Activated T-helper 1 cell treated with anti-CD3 and anti-CD28 coated beads, Interleukin-12 subunit alpha, Interleukin-12 subunit beta, Interleukin-2, Interleukin-4 antibody, amounts not matched to agents 30 ng/mL and 10 ng/mL and 1 ng/mL, durations not matched to agents 14 hours and 24 hours and 36 hours (primary cell): ENCODE results near the gene FRYL. TPM values are rescaled to one million over a fixed set of nuclear protein-coding genes. Genes with fewer than 3 reads are reported as not detected.
"Not testable (repeated sequence)": the region's sequence is repeated elsewhere in the genome, so short reads cannot be mapped to it uniquely, and the experiment has no call there.

Experiments used
- DNase-seq: peaks from one replicate; pipeline ENCODE4 v3.0.0; 2021; ENCODE audit warnings: low spot score
- H3K27ac Mint-ChIP-seq: one replicate; pipeline ENCODE4 v1.8.0; 2021; ENCODE audit warnings: mild to moderate bottlenecking, mixed read lengths
- H3K27me3 Mint-ChIP-seq: one replicate; pipeline ENCODE4 v1.8.0; 2022; ENCODE audit warnings: mild to moderate bottlenecking, moderate library complexity, mixed read lengths; ENCODE audit not compliant: insufficient read depth
- H3K36me3 Mint-ChIP-seq: one replicate; pipeline ENCODE4 v1.8.0; 2021; ENCODE audit warnings: low read depth, mixed read lengths
- H3K4me1 Mint-ChIP-seq: one replicate; pipeline ENCODE4 v1.8.0; 2021; ENCODE audit warnings: low read depth, mixed read lengths
- H3K4me3 Mint-ChIP-seq: one replicate; pipeline ENCODE4 v1.8.0; 2021; ENCODE audit warnings: mild to moderate bottlenecking, moderate library complexity, mixed read lengths
- H3K9me3 Mint-ChIP-seq: one replicate; pipeline ENCODE4 v1.8.0; 2021; ENCODE audit warnings: mixed read lengths
- intact Hi-C: fragments of 100-400 bp; cut with micrococcal nuclease; formaldehyde crosslinking; loops from one replicate; pipeline ENCODE4 v1.15.1; 2024
- total RNA-seq: library from RNA; stranded (reverse); gene quantifications from 2 replicates; pipeline ENCODE4 v1.2.3, GENCODE V29; 2022

Gene FRYL
- total RNA-seq, 1 donor from 2014 or later: 80.0 TPM

DNA sequence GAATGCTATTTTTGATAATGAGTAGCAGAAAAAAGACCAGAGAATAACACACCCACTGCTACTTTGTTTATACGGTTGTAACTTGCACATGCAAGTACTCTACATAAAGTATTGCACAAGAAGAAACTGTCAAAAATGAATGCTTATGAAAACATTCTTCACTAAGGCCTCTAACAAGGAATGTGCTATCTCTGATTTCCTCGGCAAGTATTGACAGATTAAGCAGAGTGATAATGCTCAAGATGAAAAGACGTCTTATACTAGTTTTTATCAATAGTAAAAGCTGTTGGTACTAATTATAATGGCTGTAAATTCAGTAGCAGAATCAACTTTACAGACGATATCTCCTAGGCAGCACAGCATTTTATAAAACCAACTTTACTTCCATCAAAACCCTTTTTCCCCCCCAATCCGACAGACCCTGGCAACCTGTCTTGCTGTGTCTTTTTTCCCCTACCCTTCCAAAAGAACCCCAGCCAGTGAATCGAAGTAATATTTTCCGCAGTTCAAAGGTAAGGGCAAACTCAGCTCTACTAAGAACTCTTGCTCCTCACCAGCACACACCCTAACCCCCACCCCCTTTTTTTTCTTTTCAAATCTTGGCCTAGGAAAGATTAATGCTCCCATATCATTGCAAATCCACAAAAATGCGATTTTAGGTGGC is 1.5 kb downstream of the FRYL start:
- intact Hi-C loops: loop anchor here (1.0 to 10.0 kb wide), 2 partner anchors 78 to 1314 kb away; partner anchors contain the start of gene COMMD8
- H3K4me1 Mint-ChIP-seq: peaks cover 51% of the 10 kb centered on the region
- peaks cover 5% of the 10 kb centered on the region for H3K36me3 Mint-ChIP-seq
- no peak for DNase-seq
- H3K27ac Mint-ChIP-seq: peak overlapping the region; percentile 80
- H3K9me3 Mint-ChIP-seq: no peaks in the 10 kb centered on the region
- peak overlapping the region; percentile 90 for H3K4me3 Mint-ChIP-seq
- H3K27me3 Mint-ChIP-seq: no peaks in the 10 kb centered on the region

DNA sequence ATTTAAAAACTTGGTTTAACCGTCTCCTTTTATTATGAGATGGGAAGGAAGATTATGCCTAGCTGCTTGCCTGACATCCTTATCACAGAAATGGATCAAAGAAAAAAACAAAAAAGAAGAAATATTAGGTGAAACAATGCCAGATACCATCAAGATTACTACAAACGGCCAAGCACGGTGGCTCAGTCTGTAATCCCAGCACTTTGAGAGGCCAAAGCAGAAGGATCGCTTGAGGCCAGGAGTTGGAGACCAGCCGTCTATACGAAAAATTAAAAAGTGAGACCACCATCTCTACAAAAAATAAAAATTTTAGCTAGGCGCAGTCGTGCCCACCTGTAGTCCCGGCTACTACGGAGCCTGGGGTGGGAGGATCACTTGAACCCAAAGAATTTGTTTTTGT is 2.3 kb downstream of the FRYL start:
- no peak for DNase-seq
- no peak overlapping the region for H3K27ac Mint-ChIP-seq
- no peaks in the 10 kb centered on the region for H3K27me3 Mint-ChIP-seq
- peaks cover 60% of the 10 kb centered on the region for H3K4me1 Mint-ChIP-seq
- peak overlapping the region; percentile 90 for H3K4me3 Mint-ChIP-seq
- H3K36me3 Mint-ChIP-seq: peaks cover 7% of the 10 kb centered on the region
- intact Hi-C loops: loop anchor here (1.0 to 10.0 kb wide), 2 partner anchors 77 to 1313 kb away; partner anchors contain the start of gene COMMD8
- no peaks in the 10 kb centered on the region for H3K9me3 Mint-ChIP-seq

DNA sequence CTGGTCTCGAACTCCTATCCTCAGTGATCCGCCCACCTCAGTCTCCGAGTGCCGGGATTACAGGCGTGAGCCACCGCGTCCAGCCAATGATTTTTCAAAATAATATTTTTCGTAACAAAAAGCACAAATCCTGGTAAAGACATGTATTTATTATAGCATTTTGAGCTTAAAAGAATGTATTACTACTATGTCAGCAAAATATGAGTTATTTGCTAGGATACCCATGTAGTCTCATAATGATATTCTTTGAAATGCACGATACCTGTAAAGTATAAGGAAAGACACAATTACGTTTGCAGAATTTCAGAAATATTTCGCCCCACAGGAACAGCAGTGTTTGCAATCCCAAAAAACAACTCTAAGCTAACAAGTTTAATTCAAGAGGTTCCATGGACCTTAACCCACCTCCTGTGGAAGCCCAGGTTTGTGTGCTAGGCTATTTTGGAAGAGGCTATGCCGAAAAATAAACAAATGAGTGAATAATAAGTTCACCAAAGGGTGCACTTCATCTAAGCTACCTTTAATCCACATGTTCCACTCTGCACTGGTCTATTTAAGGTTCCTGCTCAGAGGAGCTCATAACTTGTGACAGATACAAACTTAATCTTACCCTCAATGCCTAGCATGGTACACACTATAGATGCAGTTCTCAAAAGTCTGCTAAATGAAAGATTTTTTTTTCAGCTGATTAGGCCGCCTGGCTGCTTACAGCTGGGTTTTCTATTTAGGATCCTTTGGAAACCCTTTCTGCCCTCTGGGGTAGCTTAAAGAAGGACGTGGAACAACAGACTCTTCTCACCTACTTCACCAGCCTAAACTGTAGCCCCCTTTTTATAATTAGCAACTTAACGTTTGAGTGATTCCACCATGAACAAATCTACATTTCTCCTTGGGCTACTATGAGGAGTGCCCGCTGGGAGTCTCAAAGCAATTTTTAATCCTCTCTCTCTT is 5.0 kb downstream of the FRYL start:
- H3K27ac Mint-ChIP-seq: no peak overlapping the region
- peaks cover 13% of the 10 kb centered on the region for H3K36me3 Mint-ChIP-seq
- H3K4me1 Mint-ChIP-seq: peaks cover 64% of the 10 kb centered on the region
- no peak for DNase-seq
- H3K4me3 Mint-ChIP-seq: no peak overlapping the region
- no peaks in the 10 kb centered on the region for H3K27me3 Mint-ChIP-seq
- intact Hi-C loops: loop anchor here (10.0 kb wide), 1 partner anchor 1310 kb away; the partner anchor contains the start of gene COMMD8
- no peaks in the 10 kb centered on the region for H3K9me3 Mint-ChIP-seq

DNA sequence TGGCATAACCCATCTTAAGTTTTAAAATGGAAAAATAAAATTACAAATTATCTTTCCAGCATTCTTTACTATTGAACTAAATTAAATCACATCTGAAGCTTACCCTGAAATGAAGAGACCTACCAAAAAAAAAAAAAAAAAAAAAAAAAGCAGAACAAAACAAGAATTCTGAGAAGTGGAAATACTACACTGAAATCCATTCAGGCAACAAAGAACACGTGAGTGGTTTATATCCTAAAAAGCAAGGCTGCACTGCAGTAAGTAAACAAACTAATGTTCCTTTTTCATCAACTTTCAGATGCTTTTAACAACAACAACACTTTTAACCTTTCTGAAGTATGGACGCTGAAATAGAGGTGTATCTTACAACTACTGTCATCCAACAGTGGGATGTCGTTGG is 7.5 kb downstream of the FRYL start:
- no peak overlapping the region for H3K27ac Mint-ChIP-seq
- H3K4me3 Mint-ChIP-seq: no peak overlapping the region
- peaks cover 57% of the 10 kb centered on the region for H3K4me1 Mint-ChIP-seq
- no peaks in the 10 kb centered on the region for H3K9me3 Mint-ChIP-seq
- DNase-seq: no peak
- H3K36me3 Mint-ChIP-seq: peaks cover 20% of the 10 kb centered on the region
- intact Hi-C loops: loop anchor here (10.0 kb wide), 1 partner anchor 1308 kb away; the partner anchor contains the start of gene COMMD8
- H3K27me3 Mint-ChIP-seq: no peaks in the 10 kb centered on the region

DNA sequence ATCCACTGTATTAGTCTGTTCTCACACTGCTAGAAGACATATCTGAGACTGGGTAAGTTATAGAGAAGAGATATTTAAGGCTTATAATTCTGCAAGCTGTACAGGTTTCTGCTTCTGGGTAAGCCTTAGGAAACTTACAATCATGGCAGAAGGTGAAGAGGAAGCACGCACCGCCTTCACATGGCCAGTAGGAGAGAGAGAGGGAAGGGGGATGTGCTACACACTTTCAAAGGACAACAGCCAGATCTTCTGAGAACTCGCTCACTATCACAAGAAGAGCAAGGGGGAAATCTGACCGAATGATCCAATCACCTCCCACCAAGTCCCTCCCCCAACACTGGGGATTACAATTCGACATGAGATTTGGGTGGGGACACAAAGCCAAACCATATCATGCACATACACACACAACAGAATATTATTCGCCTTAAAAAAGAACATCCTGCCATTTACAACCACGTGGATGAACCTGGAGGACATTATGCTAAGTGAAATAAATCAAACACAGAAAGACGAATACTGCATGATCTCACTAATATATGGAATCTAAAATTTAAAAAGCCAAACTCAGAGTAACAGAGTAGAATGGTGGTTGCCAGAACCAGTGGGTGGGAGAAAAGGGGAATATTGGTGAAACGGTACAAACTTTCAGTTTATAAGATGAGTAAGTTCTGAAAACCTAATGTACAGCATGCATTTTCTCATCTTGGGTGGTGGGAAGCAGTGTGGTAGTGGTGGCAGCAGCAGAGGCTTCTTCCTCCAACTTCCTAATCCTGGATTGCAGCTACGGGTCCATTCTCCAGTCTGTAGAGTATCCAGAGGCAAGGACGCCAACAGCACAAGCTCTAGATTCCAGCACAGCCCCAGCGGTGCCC is 12.8 kb downstream of the FRYL start:
- Mint-ChIP-seq H3K27me3 (no peaks in the 10 kb centered on the region), H3K27ac (peak overlapping the region; percentile 29), H3K4me1 (peaks cover 31% of the 10 kb centered on the region), H3K4me3 (no peak overlapping the region), H3K9me3 (no peaks in the 10 kb centered on the region), H3K36me3 (peaks cover 20% of the 10 kb centered on the region)
- intact Hi-C loops: no loop called here
- DNase-seq: no peak

DNA sequence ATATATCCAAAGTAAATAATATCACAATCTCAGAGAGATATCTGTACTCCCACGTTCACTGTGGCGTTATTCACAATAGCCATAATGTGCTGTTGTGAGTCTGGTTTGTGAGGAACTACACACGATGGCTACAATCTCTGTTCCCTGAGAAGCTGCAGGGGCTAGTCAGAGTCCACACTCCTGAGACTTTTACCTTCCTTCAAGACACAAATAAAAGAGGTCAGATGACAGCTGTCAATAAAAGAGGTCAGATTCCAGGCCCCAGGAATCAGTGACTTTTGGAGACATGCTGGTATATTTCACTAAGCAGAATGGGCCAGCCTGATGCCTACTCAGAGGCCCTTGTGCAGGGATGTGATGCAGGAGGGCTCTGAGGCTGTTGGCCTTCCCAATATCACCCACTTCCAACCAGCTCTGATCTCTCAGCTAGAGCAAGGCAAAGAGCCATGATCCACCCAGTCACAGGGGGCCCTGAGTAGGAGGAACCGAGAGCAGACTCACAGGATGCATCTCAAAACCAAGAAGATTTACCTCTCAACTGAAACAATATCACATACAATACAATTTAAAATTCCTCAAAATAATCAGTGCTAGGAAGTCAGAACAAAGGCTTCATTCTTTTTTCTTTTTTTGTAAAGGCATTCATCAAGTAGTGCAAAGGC is 13.8 kb downstream of the FRYL start:
- intact Hi-C loops: no loop called here
- Mint-ChIP-seq H3K4me3 (no peak overlapping the region), H3K27me3 (no peaks in the 10 kb centered on the region), H3K9me3 (no peaks in the 10 kb centered on the region), H3K27ac (no peak overlapping the region), H3K4me1 (peaks cover 25% of the 10 kb centered on the region), H3K36me3 (peaks cover 16% of the 10 kb centered on the region)
- DNase-seq: no peak

DNA sequence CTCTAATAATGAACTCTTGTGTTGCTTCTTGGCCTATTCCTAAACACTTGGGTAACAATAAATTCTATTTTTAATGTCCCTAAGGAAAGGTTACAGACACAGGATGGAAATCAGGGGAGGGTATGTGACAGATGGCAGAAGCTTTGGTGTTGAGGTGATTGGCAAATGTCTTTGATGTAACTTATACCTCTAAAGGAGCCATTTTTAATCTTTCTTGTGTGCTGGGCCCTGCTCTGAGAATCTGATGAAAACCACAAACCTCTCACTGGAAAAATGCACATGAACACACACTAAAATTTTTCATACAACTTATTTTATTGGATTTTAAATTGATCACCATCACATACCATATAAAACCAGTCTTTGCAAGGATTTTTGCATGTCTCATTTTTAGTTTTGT is 17.7 kb downstream of the FRYL start:
- no peak for DNase-seq
- H3K36me3 Mint-ChIP-seq: peaks cover 18% of the 10 kb centered on the region
- no peaks in the 10 kb centered on the region for H3K27me3 Mint-ChIP-seq
- H3K4me1 Mint-ChIP-seq: peaks cover 10% of the 10 kb centered on the region
- no peak overlapping the region for H3K27ac Mint-ChIP-seq
- no peak overlapping the region for H3K4me3 Mint-ChIP-seq
- H3K9me3 Mint-ChIP-seq: peaks cover 3% of the 10 kb centered on the region
- intact Hi-C loops: no loop called here

DNA sequence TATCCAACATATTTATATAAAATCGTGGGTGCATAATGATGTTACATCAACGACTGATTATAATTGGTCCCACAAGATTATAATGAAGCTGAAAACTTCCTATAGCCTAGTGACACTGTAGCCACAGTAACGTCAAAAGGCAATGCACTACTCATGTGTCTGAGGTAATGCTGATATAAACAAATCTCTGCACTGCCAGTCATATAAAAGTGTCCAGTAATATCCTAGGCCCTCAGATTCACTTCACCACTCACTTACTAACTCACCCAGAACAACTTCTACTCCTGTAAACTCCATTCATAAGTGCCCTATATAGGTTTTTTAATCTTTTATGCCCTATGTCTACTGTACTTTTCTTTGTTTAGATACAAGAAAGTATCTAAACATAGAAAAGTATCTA is 18.8 kb downstream of the FRYL start:
- DNase-seq: no peak
- H3K36me3 Mint-ChIP-seq: peaks cover 14% of the 10 kb centered on the region
- H3K4me3 Mint-ChIP-seq: no peak overlapping the region
- H3K27me3 Mint-ChIP-seq: no peaks in the 10 kb centered on the region
- intact Hi-C loops: no loop called here
- H3K9me3 Mint-ChIP-seq: peaks cover 3% of the 10 kb centered on the region
- H3K4me1 Mint-ChIP-seq: peaks cover 2% of the 10 kb centered on the region
- no peak overlapping the region for H3K27ac Mint-ChIP-seq

DNA sequence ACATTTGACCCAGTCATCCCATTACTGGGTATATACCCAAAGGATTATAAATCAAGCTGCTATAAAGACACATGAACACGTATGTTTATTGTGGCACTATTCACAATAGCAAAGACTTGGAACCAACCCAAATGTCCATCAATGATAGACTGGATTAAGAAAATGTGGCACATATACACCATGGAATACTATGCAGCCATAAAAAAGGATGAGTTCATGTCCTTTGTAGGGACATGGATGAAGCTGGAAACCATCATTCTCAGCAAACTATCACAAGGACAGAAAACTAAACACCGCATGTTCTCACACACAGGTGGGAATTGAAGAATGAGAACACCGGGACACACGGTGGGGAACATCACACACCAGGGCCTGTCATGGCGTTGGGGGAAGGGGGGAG is 21.4 kb downstream of the FRYL start:
- H3K27me3 Mint-ChIP-seq: not testable (repeated sequence)

DNA sequence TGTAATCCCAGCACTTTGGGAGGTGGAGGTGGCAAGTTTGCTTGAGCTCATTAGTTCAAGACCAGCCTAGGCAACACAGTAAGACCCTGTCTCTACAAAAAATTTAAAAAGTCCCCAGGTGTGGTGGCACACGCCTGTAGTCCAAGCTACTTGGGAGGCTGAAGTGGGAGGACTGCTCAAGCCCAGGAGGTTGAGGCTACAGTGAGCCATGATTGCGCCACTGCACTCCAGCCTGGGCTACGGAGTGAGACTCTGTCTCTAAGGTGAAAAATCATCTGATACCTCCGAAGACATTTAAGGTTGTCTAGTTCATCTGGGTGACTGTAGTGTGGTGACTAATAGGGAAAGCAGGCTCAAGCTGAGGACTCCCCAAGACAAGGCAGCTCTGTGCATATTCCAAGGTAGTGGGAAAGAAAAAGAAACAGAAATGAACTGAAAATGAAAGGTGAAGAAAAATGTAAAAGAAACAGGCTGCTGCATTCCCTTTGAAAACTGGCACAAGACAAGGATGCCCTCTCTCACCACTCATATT is 23.3 kb downstream of the FRYL start:
- H3K27me3 Mint-ChIP-seq: no peaks in the 10 kb centered on the region
- H3K4me3 Mint-ChIP-seq: no peak overlapping the region
- no peak overlapping the region for H3K27ac Mint-ChIP-seq
- peaks cover 3% of the 10 kb centered on the region for H3K9me3 Mint-ChIP-seq
- no peak for DNase-seq
- peaks cover 20% of the 10 kb centered on the region for H3K36me3 Mint-ChIP-seq
- peaks cover 13% of the 10 kb centered on the region for H3K4me1 Mint-ChIP-seq
- intact Hi-C loops: no loop called here

More for the DNA sequence above, 21.4 kb downstream of the FRYL start:
- DNase-seq, H3K4me3 Mint-ChIP-seq, intact Hi-C loops, H3K4me1 Mint-ChIP-seq, H3K9me3 Mint-ChIP-seq, H3K27ac Mint-ChIP-seq: not testable (repeated sequence)
- H3K36me3 Mint-ChIP-seq: peaks cover 20% of the 10 kb centered on the region

DNA sequence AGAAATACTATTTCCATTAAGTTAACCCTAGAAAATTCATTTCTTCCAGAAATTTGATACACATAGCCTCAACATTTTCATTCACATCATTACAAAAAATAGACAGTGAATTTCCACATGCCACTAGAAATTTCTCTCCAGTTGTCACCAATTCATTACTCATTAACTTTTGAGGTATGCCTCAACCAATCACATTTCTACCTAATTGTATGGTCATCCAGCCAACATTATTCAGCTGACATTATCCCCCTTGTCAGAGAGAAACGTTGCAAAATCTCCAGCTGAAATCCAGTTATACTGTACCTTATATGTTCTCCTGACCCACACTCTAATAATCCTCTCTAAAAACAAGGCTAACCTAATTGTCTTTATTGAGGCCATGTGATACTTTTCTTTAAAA is 24.8 kb downstream of the FRYL start:
- peaks cover 3% of the 10 kb centered on the region for H3K9me3 Mint-ChIP-seq
- H3K27me3 Mint-ChIP-seq: no peaks in the 10 kb centered on the region
- peaks cover 19% of the 10 kb centered on the region for H3K36me3 Mint-ChIP-seq
- DNase-seq: no peak
- H3K27ac Mint-ChIP-seq: no peak overlapping the region
- H3K4me3 Mint-ChIP-seq: no peak overlapping the region
- H3K4me1 Mint-ChIP-seq: peaks cover 24% of the 10 kb centered on the region
- intact Hi-C loops: no loop called here

DNA sequence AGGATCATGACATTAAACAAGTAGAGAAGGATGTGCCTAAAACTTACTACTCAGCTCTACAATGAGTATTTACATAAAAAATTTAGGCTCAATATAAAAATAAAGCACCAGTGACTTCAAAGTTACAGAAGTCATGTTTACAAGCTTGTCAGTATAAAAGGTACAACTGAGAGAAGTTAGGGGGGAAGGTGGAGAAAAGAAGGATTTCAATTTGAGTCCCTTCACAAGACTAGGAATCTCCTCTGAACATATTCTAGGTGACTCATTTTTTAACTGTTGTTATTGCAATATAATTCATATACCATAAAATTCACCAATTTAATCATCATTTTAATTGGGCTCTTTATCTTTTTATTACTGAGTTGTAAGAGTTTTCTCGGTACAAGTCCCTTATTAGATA is 26.9 kb downstream of the FRYL start:
- Mint-ChIP-seq H3K27me3 (no peaks in the 10 kb centered on the region), H3K36me3 (peaks cover 17% of the 10 kb centered on the region), H3K4me1 (peaks cover 35% of the 10 kb centered on the region), H3K4me3 (no peak overlapping the region), H3K9me3 (no peaks in the 10 kb centered on the region), H3K27ac (no peak overlapping the region)
- no peak for DNase-seq
- intact Hi-C loops: no loop called here
